GM19043 (cell line): Measurements from ENCODE around the gene RBM4.

Experiments used
- ATAC-seq: cut with Tn5 transposase; IDR thresholded peaks from one replicate; pipeline ENCODE4 v1.9.1; 2021; ENCODE audit warnings: low read depth; ENCODE audit not compliant: unreplicated experiment

Gene RBM4

DNA sequence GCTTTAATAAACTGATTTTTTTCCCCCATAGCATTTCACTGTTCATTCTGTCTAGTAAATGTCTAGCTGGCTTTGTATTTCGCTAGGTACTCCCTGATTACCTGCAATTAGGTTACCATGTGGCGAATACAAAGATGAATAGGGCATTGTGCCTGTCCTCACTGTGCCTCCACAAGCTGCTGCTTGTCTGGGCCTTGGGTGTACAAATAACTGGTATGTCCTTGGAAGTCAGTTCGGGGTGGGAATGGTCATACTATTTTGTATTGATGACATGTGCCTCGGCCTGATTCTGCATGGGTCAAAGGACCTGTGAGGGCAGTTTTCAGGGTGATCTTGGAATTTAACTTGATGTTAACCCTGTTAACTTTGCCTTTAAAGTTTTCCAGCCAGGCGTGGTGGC lies 11.4 kb downstream of the RBM4 start:
- ATAC-seq, result no peak

GRCh38 chr11:66651016-66651415 lies 12.5 kb downstream of the RBM4 start:
- no peak for ATAC-seq

DNA sequence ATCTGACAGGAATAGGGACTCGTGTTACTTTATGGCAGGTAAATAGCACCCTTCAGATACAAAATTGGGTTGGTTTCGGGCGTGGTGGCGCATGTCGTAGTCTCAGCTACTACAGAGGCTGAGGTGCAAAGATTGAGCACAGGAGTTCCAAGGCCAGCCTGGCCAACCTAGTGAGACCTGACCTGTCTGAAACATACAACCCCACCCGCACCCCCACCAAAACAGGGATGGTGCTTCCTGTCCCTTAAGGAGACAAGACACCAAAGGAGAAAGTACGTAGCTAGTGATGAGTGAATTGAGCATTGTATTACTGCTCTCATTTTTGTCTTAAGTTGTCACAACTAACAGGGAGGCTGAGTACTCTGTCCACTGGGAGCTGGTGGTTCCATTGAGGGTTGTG lies 14.1 kb downstream of the RBM4 start:
- no peak for ATAC-seq

GRCh38 chr11:66653123-66653522 lies 14.6 kb downstream of the RBM4 start:
- no peak for ATAC-seq

GRCh38 chr11:66659763-66660162 lies 21.3 kb downstream of the RBM4 start:
- ATAC-seq, result no peak

DNA sequence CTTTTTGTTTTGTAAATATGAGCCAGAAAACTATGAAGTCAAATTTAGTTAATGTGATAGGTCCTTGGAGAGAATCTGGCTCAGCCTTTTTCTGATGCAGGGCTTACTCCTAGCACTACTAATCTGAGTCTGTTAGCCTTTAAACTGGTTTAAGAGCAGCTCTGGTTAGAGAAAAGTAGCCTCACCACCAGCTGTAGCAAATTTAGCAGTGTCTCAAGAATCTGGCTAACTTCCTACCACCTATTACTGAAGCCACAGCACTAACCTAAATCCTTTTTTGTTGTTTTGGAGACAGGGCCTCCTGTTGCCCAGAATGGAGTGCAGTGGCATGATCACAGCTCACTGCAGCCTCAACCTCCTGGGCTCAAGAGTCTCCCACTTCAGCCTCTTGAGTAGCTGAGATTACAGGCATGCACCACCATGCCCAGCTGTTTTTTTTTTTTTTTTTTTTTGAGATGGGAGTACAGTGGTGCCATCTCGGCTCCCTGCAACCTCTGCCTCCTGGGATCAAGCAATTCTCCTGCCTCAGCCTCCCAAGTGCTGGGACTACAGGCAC lies 25.3 kb downstream of the RBM4 start:
- no peak for ATAC-seq

- ATAC-seq, result no peak
Measured at GRCh38 chr11:66665369-66665768, 26.9 kb downstream of the RBM4 start.

DNA sequence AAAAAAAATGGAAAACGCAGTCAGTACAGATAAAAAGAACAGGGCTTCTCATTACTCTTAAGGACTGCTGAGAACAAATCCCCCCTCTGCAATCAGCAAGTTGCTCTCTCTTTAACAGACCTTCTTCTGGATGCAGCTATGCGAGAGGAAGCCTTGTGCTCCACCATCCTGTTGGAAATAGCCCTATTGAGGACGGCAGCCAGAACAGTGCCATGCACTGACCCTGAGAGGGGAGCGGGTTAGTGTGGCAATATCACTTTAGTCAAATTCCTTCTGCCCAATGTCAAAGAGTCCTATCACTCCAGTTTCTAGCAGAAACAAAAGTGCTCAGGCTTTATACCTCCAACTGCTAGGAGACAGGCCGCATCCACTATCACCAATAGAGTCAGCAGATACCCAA lies 32.3 kb downstream of the RBM4 start:
- ATAC-seq, result no peak

GRCh38 chr11:66674964-66675602 lies 36.6 kb downstream of the RBM4 start:
- no peak for ATAC-seq

DNA sequence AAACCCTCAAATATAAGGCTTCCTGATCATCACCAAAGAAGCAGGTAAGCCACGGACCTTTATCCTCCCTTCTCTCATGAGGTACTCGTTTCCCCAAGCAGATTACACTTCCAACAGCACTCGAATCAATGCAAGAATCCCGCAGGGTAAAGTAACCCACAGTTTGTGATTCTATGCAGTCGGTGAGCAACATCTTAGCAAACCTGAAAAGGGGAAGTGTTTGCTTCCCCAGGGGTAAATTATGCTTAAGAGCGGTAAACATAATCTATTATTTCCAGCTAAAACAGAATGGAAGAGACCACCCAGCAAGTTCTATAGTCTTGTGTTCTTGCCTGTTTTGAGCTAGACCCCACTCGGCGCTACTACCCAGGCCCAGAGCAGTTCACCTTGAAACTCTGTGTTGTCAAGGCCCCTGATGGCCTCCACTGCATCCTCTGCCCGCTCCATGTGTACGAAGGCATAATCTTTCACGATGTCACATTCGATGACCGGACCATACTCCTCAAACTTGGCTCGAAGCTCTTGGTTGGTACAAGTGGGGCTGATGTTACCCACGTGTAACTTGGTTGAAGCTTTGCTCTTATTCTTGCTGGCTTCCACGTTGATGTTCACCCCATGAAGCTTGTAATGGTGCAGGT lies 37.9 kb downstream of the RBM4 start:
- ATAC-seq, result no peak

- ATAC-seq, result no peak
Measured at GRCh38 chr11:66676931-66677598, 38.6 kb downstream of the RBM4 start.

DNA sequence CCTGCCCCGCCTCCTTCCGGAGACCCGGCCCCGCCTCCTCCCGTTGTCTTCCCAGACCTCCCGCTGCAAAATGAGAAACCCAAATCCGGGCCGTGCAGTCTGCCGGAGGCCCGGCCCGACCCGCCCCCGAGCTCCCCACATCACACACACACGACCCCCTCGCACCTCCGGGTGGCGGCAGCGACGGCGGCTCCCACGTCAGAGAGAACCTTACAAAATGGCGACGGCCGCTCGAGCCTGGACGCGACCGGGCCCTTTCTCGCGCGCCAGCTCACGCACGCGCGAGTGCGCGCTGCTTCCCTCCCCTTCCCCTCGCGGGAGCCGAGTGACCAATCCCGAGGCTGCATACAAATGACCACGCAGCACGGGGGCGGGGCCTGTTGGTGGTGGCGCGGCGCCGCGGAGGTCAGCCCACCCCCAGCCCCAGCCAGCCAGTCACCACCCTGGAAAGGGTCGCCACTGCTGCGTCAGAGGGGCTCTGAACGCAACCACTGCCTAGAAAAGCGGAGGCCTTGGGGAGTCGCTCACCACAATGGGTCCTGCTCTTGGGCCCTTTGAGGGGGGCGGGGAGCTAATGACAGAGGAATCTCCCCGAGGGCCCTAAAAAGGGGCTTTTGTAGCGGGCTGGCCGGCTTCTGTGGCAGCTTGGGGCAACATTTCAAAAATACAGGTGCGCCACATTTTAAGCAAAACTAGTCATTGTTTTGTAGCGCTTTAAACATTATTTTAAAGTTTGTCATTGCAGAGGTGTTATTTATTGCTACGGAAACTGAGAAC lies 39.3 kb downstream of the RBM4 start, which contains the start of gene RBM4B:
Gene RBM4B, minus strand, starts transcription at position 289 of the 777 bp plus-strand sequence. CDS start 808 bp downstream, outside the sequence.
- peak; percentile 79 for ATAC-seq

GRCh38 chr11:66680966-66681645 lies 42.6 kb downstream of the RBM4 start:
- ATAC-seq, result no peak

DNA sequence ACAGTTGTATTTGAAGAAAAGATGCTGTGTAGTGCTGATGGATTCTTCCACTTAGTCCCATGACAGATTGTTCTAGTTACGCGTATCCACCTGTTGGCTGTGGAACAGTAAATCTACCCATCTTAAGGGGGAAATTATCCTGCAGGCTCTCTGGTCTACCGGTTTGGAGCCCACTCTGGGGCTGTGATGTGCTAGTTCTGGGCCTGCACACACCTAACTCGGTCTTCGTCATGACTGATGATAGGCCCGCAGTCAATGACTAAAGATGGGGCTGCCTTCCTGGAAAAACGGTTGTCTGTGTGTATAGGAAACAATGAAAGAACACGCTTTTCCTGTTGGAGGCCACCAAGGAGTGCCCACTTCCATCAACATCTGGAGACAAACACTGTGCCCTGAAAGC lies 45.4 kb downstream of the RBM4 start:
- no peak for ATAC-seq

DNA sequence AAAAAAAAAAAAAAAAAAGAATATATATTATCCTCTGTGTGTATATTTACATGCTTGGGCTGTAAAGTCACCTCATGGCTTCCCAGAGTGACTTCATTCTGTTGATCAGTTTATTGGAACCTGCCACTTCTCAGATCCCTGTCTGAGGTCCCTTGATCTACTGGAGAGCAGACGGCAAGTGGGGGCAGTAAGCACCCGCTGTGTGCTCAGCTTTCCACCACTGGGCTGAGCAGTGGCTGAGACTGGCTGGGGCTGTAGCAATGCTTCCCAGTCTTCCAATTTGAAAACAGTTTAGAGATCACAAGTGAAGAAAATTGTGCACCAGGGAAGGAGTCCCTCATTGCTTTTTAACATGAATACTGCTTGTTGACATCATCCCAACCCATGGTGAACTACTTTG lies 46.1 kb downstream of the RBM4 start:
- no peak for ATAC-seq

GRCh38 chr11:66685276-66686099 lies 47.0 kb downstream of the RBM4 start:
- no peak for ATAC-seq

- ATAC-seq, result no peak
Measured at GRCh38 chr11:66686100-66686785, 47.7 kb downstream of the RBM4 start.

GRCh38 chr11:66686801-66687750 lies 48.6 kb downstream of the RBM4 start:
- ATAC-seq, result no peak
